GM18511 (cell line): ENCODE results near the gene HECW1.
"Not testable (repeated sequence)": the region's sequence is repeated elsewhere in the genome, so short reads cannot be mapped to it uniquely, and the experiment has no call there.

Experiments
- ATAC-seq: cut with Tn5 transposase; IDR thresholded peaks from one replicate; pipeline ENCODE4 v1.9.1; 2021; ENCODE audit warnings: mild to moderate bottlenecking, moderate library complexity; ENCODE audit not compliant: unreplicated experiment

HECW1 gene

GRCh38 chr7:43112459-43112940 is at the start of gene HECW1:
Gene HECW1, plus strand, starts transcription at chr7:43112647. Its CDS starts 131,259 bp downstream, at chr7:43243906.
- ATAC-seq, result no peak

- no peak for ATAC-seq
Measured at GRCh38 chr7:43071604-43072003, 40.8 kb upstream of the HECW1 start.

- peak; percentile 65 for ATAC-seq
Measured at GRCh38 chr7:43072530-43072929, 39.9 kb upstream of the HECW1 start.

- ATAC-seq, result not testable (repeated sequence)
Measured at GRCh38 chr7:43073811-43074210, 38.6 kb upstream of the HECW1 start.

- ATAC-seq, result no peak
Measured at GRCh38 chr7:43076189-43076605, 36.2 kb upstream of the HECW1 start.

- ATAC-seq, result no peak
Measured at GRCh38 chr7:43076606-43077005, 35.8 kb upstream of the HECW1 start.

- ATAC-seq, result no peak
Measured at GRCh38 chr7:43077285-43077684, 35.2 kb upstream of the HECW1 start.

- ATAC-seq, result no peak
Measured at GRCh38 chr7:43077732-43078391, 34.6 kb upstream of the HECW1 start.

- no peak for ATAC-seq
Measured at GRCh38 chr7:43078794-43079193, 33.7 kb upstream of the HECW1 start.

- no peak for ATAC-seq
Measured at GRCh38 chr7:43081603-43082002, 30.8 kb upstream of the HECW1 start.

- ATAC-seq, result no peak
Measured at GRCh38 chr7:43083106-43083505, 29.3 kb upstream of the HECW1 start.

- no peak for ATAC-seq
Measured at GRCh38 chr7:43085017-43085416, 27.4 kb upstream of the HECW1 start.

- ATAC-seq, result no peak
Measured at GRCh38 chr7:43085992-43086391, 26.5 kb upstream of the HECW1 start.

GRCh38 chr7:43092819-43093218 is 19.6 kb upstream of the HECW1 start:
- ATAC-seq, result no peak

GRCh38 chr7:43096875-43097274 is 15.6 kb upstream of the HECW1 start:
- ATAC-seq, result no peak

GRCh38 chr7:43099750-43100149 is 12.7 kb upstream of the HECW1 start:
- no peak for ATAC-seq

- no peak for ATAC-seq
Measured at GRCh38 chr7:43104874-43105520, 7.5 kb upstream of the HECW1 start.

- no peak for ATAC-seq
Measured at GRCh38 chr7:43105521-43106120, 6.8 kb upstream of the HECW1 start.

GRCh38 chr7:43108255-43109011 is 4.0 kb upstream of the HECW1 start:
- ATAC-seq, result peak; percentile 94

- no peak for ATAC-seq
Measured at GRCh38 chr7:43110791-43111535, 1.5 kb upstream of the HECW1 start.
